H1 (cell line): ENCODE results near the gene RAB40C. TPM values are rescaled to one million over a fixed set of nuclear protein-coding genes. Genes with fewer than 3 reads are reported as not detected.

Experiments
- CTCF ChIA-PET: fragments of 300-600 bp; sonication (Branson Sonifier 250); formaldehyde crosslinking; loops from one replicate; lab custom pipeline; 2021; ENCODE audit not compliant: partially characterized antibody; lab: Charles Lee
- POLR2A ChIA-PET: fragments of 300-600 bp; sonication (Branson Sonifier 250); formaldehyde crosslinking; loops from one replicate; lab custom pipeline; 2021; ENCODE audit warnings: inconsistent platforms; ENCODE audit not compliant: partially characterized antibody; lab: Charles Lee
- DNase-seq, 2 experiments: peaks; one replicate each; pipeline versions ENCODE4 v3.0.0 to v3.0.0-alpha.2; 2010 to 2022; ENCODE audit warnings: low spot score in 2 of 2, low read depth in 1 of 2, mixed read lengths in 1 of 2
- FAIRE-seq: peaks from 2 replicates; lab custom pipeline; 2011; peaks lifted over from hg19 to GRCh38; lab: Jason Lieb, UNC
- H2AFZ ChIP-seq: 2 replicates; pipeline ENCODE4 v1.8.1; 2012; ENCODE audit warnings: low read length, inconsistent platforms
- H2AK5ac ChIP-seq: 2 replicates; pipeline ENCODE4 v1.6.1; 2013; ENCODE audit warnings: low read depth, low read length
- H2BK120ac ChIP-seq: replicated peaks from 2 replicates; pipeline ENCODE3; 2013; ENCODE audit warnings: low read depth, low read length, inconsistent platforms
- H2BK12ac ChIP-seq: 2 replicates; pipeline ENCODE4 v1.6.1; 2013; ENCODE audit warnings: low read depth, low read length
- H2BK15ac ChIP-seq: 2 replicates; pipeline ENCODE4 v1.6.1; 2013; ENCODE audit warnings: low read length
- H2BK20ac ChIP-seq: 2 replicates; pipeline ENCODE4 v1.6.1; 2013; ENCODE audit warnings: low read length
- H2BK5ac ChIP-seq: 2 replicates; pipeline ENCODE4 v1.6.1; 2013; ENCODE audit warnings: low read depth, low read length
- H3K14ac ChIP-seq: 2 replicates; pipeline ENCODE4 v1.6.1; 2013; ENCODE audit warnings: inconsistent platforms; ENCODE audit not compliant: insufficient read length
- H3K18ac ChIP-seq: 2 replicates; pipeline ENCODE4 v1.6.1; 2013; ENCODE audit warnings: low read length; ENCODE audit errors: extremely low read depth
- H3K23ac ChIP-seq: 2 replicates; pipeline ENCODE4 v1.6.1; 2013; ENCODE audit warnings: inconsistent platforms; ENCODE audit not compliant: insufficient read length
- H3K23me2 ChIP-seq: 2 replicates; pipeline ENCODE4 v1.6.1; 2013; ENCODE audit warnings: low read depth, low read length
- H3K27ac ChIP-seq: 2 replicates; pipeline ENCODE4 v1.6.1; 2011; ENCODE audit warnings: low read depth, low read length, inconsistent platforms
- H3K27me3 ChIP-seq, 4 experiments: replicated peaks in 1 of 4; 1 replicate in 1 of 4; 2 replicates in 3 of 4; pipeline versions ENCODE4 v1.6.1 to v1.8.1; 2011 to 2013; ENCODE audit warnings: low read length in 3 of 4, mild to moderate bottlenecking in 3 of 4, inconsistent platforms in 2 of 4, mixed read lengths in 2 of 4, moderate library complexity in 1 of 4; ENCODE audit not compliant: control insufficient read depth in 3 of 4, insufficient read depth in 3 of 4; ENCODE audit errors: extremely low read depth in 1 of 4
- H3K36me3 ChIP-seq, 4 experiments: 2 replicates each; pipeline versions ENCODE4 v1.6.1 to v1.8.1; 2011 to 2013; ENCODE audit warnings: mild to moderate bottlenecking in 4 of 4, low read length in 3 of 4, moderate library complexity in 2 of 4, control low read depth in 1 of 4, inconsistent platforms in 1 of 4; ENCODE audit not compliant: insufficient read depth in 4 of 4, control insufficient read depth in 2 of 4
- H3K4ac ChIP-seq: replicated peaks from 2 replicates; pipeline ENCODE3; 2013; ENCODE audit warnings: low read length, low read depth, mixed read lengths, inconsistent platforms; ENCODE audit not compliant: insufficient read length
- H3K4me1 ChIP-seq, 4 experiments: replicated peaks in 1 of 4; 1 replicate in 1 of 4; 2 replicates in 3 of 4; pipeline versions ENCODE4 v1.6.1 to v1.8.1; 2011 to 2013; ENCODE audit warnings: low read length in 3 of 4, inconsistent platforms in 2 of 4, mixed read lengths in 1 of 4; ENCODE audit not compliant: insufficient read depth in 4 of 4, control insufficient read depth in 3 of 4
- H3K4me2 ChIP-seq, 2 experiments: 2 replicates each; pipeline versions ENCODE4 v1.6.1 to v1.8.1; 2011 to 2013; ENCODE audit warnings: low read depth in 2 of 2, low read length in 2 of 2, control low read depth in 1 of 2, inconsistent platforms in 1 of 2, mild to moderate bottlenecking in 1 of 2; ENCODE audit not compliant: insufficient read depth in 1 of 2
- H3K4me3 ChIP-seq, 4 experiments: fragments of 200-600, 300-600 bp in 1 of 4; sonication (generic), shearing (Covaris generic), sonication (Bioruptor Twin) in 1 of 4; 2 replicates each; pipeline versions ENCODE4 v1.5.1 to v1.8.1; 2011 to 2016; ENCODE audit warnings: low read length in 4 of 4, low read depth in 3 of 4, control low read depth in 2 of 4, inconsistent platforms in 2 of 4, mild to moderate bottlenecking in 2 of 4, mixed read lengths in 1 of 4, moderate library complexity in 1 of 4; ENCODE audit not compliant: insufficient read depth in 2 of 4; ENCODE audit errors: extremely low read depth in 1 of 4
- H3K56ac ChIP-seq: replicated peaks from 2 replicates; pipeline ENCODE3; 2013; ENCODE audit warnings: low read depth, mild to moderate bottlenecking, mixed read lengths, low read length, inconsistent platforms; ENCODE audit not compliant: insufficient read length
- H3K79me1 ChIP-seq: 2 replicates; pipeline ENCODE4 v1.6.1; 2013; ENCODE audit warnings: low read depth, low read length, control low read depth
- H3K79me2 ChIP-seq, 2 experiments: 2 replicates each; pipeline versions ENCODE4 v1.6.1 to v1.8.1; 2012 to 2013; ENCODE audit warnings: low read length in 2 of 2, mild to moderate bottlenecking in 2 of 2, inconsistent platforms in 1 of 2; ENCODE audit not compliant: insufficient read depth in 2 of 2, control insufficient read depth in 1 of 2
- H3K9ac ChIP-seq, 4 experiments: replicated peaks in 1 of 4; 1 replicate in 1 of 4; 2 replicates in 3 of 4; pipeline versions ENCODE4 v1.6.1 to v1.8.1; 2011 to 2013; ENCODE audit warnings: low read depth in 3 of 4, low read length in 3 of 4, control low read depth in 2 of 4, mild to moderate bottlenecking in 2 of 4, moderate library complexity in 2 of 4, inconsistent platforms in 1 of 4; ENCODE audit errors: extremely low read depth in 1 of 4
- H3K9me3 ChIP-seq, 2 experiments: 2 replicates each; pipeline versions ENCODE4 v1.6.1 to v1.8.1; 2012 to 2013; ENCODE audit warnings: mild to moderate bottlenecking in 2 of 2, moderate library complexity in 2 of 2, control low read depth in 1 of 2, inconsistent platforms in 1 of 2, low read depth in 1 of 2, low read length in 1 of 2, mixed read lengths in 1 of 2; ENCODE audit not compliant: insufficient read depth in 2 of 2
- H4K20me1 ChIP-seq, 2 experiments: replicated peaks in 1 of 2; 2 replicates each; pipeline versions ENCODE3 to v1.8.1; 2011 to 2013; ENCODE audit warnings: inconsistent platforms in 2 of 2, low read length in 2 of 2, mild to moderate bottlenecking in 1 of 2; ENCODE audit not compliant: insufficient read depth in 2 of 2, control insufficient read depth in 1 of 2
- H4K5ac ChIP-seq: 2 replicates; pipeline ENCODE4 v1.6.1; 2013; ENCODE audit warnings: low read length, low read depth, mixed read lengths, inconsistent platforms; ENCODE audit not compliant: insufficient read length
- H4K8ac ChIP-seq: 2 replicates; pipeline ENCODE4 v1.8.0; 2013; ENCODE audit warnings: mild to moderate bottlenecking, moderate library complexity, low read length, inconsistent platforms; ENCODE audit not compliant: insufficient read depth; ENCODE audit errors: extremely low read depth
- H4K91ac ChIP-seq: replicated peaks from 2 replicates; pipeline ENCODE3; 2013; ENCODE audit warnings: low read length, mixed read lengths, inconsistent platforms; ENCODE audit not compliant: insufficient read length
- CEBPB ChIP-seq: IDR thresholded peaks from 2 replicates; pipeline ENCODE4 v1.6.1; 2012; ENCODE audit warnings: low read depth, low read length
- E2F6 ChIP-seq: IDR thresholded peaks from 2 replicates; pipeline ENCODE4 v1.6.1; 2012; ENCODE audit warnings: inconsistent platforms
- EZH2 ChIP-seq: fragments of 200-600 bp; sonication (generic); IDR thresholded peaks from 2 replicates; pipeline ENCODE4 v1.7.1; 2012; ENCODE audit warnings: low read depth, mild to moderate bottlenecking, moderate library complexity, low read length, inconsistent platforms; ENCODE audit not compliant: severe bottlenecking
- GABPA ChIP-seq: IDR thresholded peaks from 2 replicates; pipeline ENCODE4 v1.6.1; 2011; ENCODE audit warnings: mild to moderate bottlenecking, low read length, moderate library complexity, borderline replicate concordance; ENCODE audit not compliant: insufficient read depth
- JUND ChIP-seq: IDR thresholded peaks from 2 replicates; pipeline ENCODE4 v1.6.1; 2011; ENCODE audit warnings: mild to moderate bottlenecking, improper control_type of control experiment, low read length
- MAFK ChIP-seq: IDR thresholded peaks from 2 replicates; pipeline ENCODE4 v1.6.1; 2012; ENCODE audit warnings: low read depth, mild to moderate bottlenecking, improper control_type of control experiment, low read length
- SIN3A ChIP-seq, 2 experiments: IDR thresholded peaks in 1 of 2; conservative IDR thresholded peaks in 1 of 2; 2 replicates each; pipeline ENCODE4 v1.6.1; 2011 to 2012; ENCODE audit warnings: low read length in 2 of 2, improper control_type of control experiment in 1 of 2, low read depth in 1 of 2, mild to moderate bottlenecking in 1 of 2
- SIX5 ChIP-seq: IDR thresholded peaks from 2 replicates; pipeline ENCODE4 v1.6.1; 2011; ENCODE audit warnings: mild to moderate bottlenecking, low read depth, low read length
- TAF1 ChIP-seq: IDR thresholded peaks from 2 replicates; pipeline ENCODE4 v1.6.1; 2011; ENCODE audit warnings: mild to moderate bottlenecking, low read depth, low read length
- WGBS, 2 experiments: shearing (Covaris generic) in 1 of 2; methylation state at CpG; one replicate each; pipeline versions ENCODE4 v1.1.6 to v1.1.7; 2013 to 2015; ENCODE audit warnings: low lambda C conversion rate in 2 of 2, mixed read lengths in 2 of 2, inconsistent platforms in 1 of 2, low coverage in 1 of 2, missing lambda C conversion rate in 1 of 2; ENCODE audit not compliant: insufficient replicate concordance in 2 of 2, insufficient coverage in 1 of 2, insufficient read length in 1 of 2; ENCODE audit errors: extremely low coverage in 1 of 2, missing lambda C conversion rate in 1 of 2; 5-methylcytosine and 5-hydroxymethylcytosine counted together
- polyA plus RNA-seq, 7 experiments: library from polyadenylated mRNA; depleted of rRNA in 3 of 7; stranded (reverse) in 5 of 7; unstranded in 2 of 7; fragments of >200 nt in 5 of 7; fragments of 200-250 nt in 2 of 7; gene quantifications; 1 replicate in 5 of 7; 2 replicates in 1 of 7; 4 replicates in 1 of 7; pipeline versions ENCODE4 v1.2.1 to v1.2.3, GENCODE V29; 2011 to 2013; ENCODE audit warnings: missing spikeins in 2 of 7, mixed read lengths in 2 of 7
- total RNA-seq: library from RNA; stranded (reverse); fragmentation: NEBNext Ultra II Directional; extraction: Animal tissue kit (Norgen Biotek cat#: 25700); gene quantifications from 2 replicates; pipeline ENCODE4 v1.2.1, GENCODE V29; 2021

Gene RAB40C
- total and polyA plus RNA-seq, 2 of the 8 experiments (the other 6 are each of a cell fraction or from before 2014, with no cell fraction given), result 13.9 to 15.6 TPM

GRCh38 chr16:674968-675883 is 85.4 kb downstream of the RAB40C start, which contains the start of gene RHBDL1:
Gene RHBDL1 (plus strand): TSS chr16:675671. CDS start chr16:675791, 120 bp downstream.
- peaks cover 0 to 2% (median 0%) of the 10 kb centered on the region in 4 experiments; a peak in 2 of 7 replicates for H3K27me3 ChIP-seq
- H2BK12ac ChIP-seq, result peak within 1 kb of the TSS; percentile 96; the same call in 1 of the 2 replicates
- H3K4me2 ChIP-seq, result peak within 1 kb of the TSS; percentile 79 to 99
- H3K14ac ChIP-seq, result no peak within 1 kb of the TSS
- peak within 1 kb of the TSS; percentile 61; the same call in 1 of the 2 replicates for H2BK20ac ChIP-seq
- H3K4me1 ChIP-seq, result peaks cover 0 to 30% (median 23%) of the 10 kb centered on the region in 4 experiments; a peak in 6 of 7 replicates
- no peak within 1 kb of the TSS for H4K8ac ChIP-seq
- no peaks in the 10 kb centered on the region for H3K79me2 ChIP-seq
- H3K23ac ChIP-seq, result no peak within 1 kb of the TSS
- peak within 1 kb of the TSS; percentile 52 for H4K91ac ChIP-seq
- peaks cover 10 to 35% (median 27%) of the 10 kb centered on the region in 4 experiments; a peak in 7 of 8 replicates for H3K36me3 ChIP-seq
- peak within 1 kb of the TSS; percentile 56; the same call in 1 of the 2 replicates for H2BK5ac ChIP-seq
- H3K4me3 ChIP-seq, result peak within 1 kb of the TSS; percentile 39 to 74 (median 54)
- ChIA-PET POLR2A (interaction anchor here (1.2 to 13.3 kb wide), 20 partner anchors 9 to 128 kb away, joined by 3 to 214 read pairs (median 6); partner anchors contain the start of genes ANTKMT, CCDC78, JMJD8 and METRN), CTCF (interaction anchor here (0.7 to 12.0 kb wide), 10 partner anchors 8 to 93 kb away, joined by 3 to 75 read pairs (median 4); partner anchors contain the start of genes RHOT2 and WDR24)
- H2AK5ac ChIP-seq, result peak within 1 kb of the TSS; percentile 75; the same call in 1 of the 2 replicates
- H3K56ac ChIP-seq, result peak within 1 kb of the TSS; percentile 9
- 8% methylated on average over 39 of the region's 73 CpGs; no CpG with 5 or more reads in 1 of the 2 experiments for WGBS, 2 experiments
- no peak within 1 kb of the TSS for H3K27ac ChIP-seq
- no peaks in the 10 kb centered on the region for H3K79me1 ChIP-seq
- peaks cover 5 to 25% of the 10 kb centered on the region in 2 experiments for H4K20me1 ChIP-seq
- H3K4ac ChIP-seq, result peak within 1 kb of the TSS; percentile 69
- peak within 1 kb of the TSS; percentile 92; the same call in 1 of the 2 replicates for H2BK15ac ChIP-seq
- DNase-seq (peak; percentile 68 to 80), FAIRE-seq (no peak)
- no peaks in the 10 kb centered on the region for H3K9me3 ChIP-seq
- no peak within 1 kb of the TSS for H2BK120ac ChIP-seq
- H3K18ac ChIP-seq, result peak within 1 kb of the TSS; percentile 60
- no peak within 1 kb of the TSS for H4K5ac ChIP-seq
- no peak within 1 kb of the TSS for H2AFZ ChIP-seq
- peak within 1 kb of the TSS in 1 of 4 experiments; percentile 20; a peak in 1 of 7 replicates for H3K9ac ChIP-seq
- H3K23me2 ChIP-seq, result peaks cover 9% of the 10 kb centered on the region
- TF ChIP-seq GABPA, result no peak
- TF ChIP-seq CEBPB, result no peak
- TF ChIP-seq JUND, result no peak
- TF ChIP-seq SIX5, result no peak
- TF ChIP-seq SIN3A (conservative IDR thresholded peaks at IDR 0.05 in 1 of 2, IDR thresholded peaks at IDR 0.05 in 1 of 2; ENCODE audit: low read depth in 1 of 2, low read length in 2 of 2), result peak in 1 of 2 experiments; percentile 66; a peak in 1 of 4 replicates
- TF ChIP-seq EZH2, result no peak
- no peak for TF ChIP-seq MAFK
- TF ChIP-seq E2F6, result no peak
- TF ChIP-seq TAF1, result no peak
